Melanocyte of skin (primary cell): Measurements from ENCODE around the gene DAD1. TPM values are rescaled to one million over a fixed set of nuclear protein-coding genes. Genes with fewer than 3 reads are reported as not detected.

Experiments used
- small RNA-seq, 2 donors: library from RNA; depleted of rRNA; stranded (forward); fragments of <200 nt; gene quantifications; one replicate each; pipeline ENCODE3, GENCODE V24; 2012
- total RNA-seq, 2 donors: library from RNA; depleted of rRNA; stranded (reverse); fragments of >200 nt; gene quantifications; 2 replicates each; pipeline ENCODE4 v1.2.3, GENCODE V29; 2012

Gene DAD1
- total RNA-seq = 100 to 1,000 TPM; 312 to 322 TPM

DNA sequence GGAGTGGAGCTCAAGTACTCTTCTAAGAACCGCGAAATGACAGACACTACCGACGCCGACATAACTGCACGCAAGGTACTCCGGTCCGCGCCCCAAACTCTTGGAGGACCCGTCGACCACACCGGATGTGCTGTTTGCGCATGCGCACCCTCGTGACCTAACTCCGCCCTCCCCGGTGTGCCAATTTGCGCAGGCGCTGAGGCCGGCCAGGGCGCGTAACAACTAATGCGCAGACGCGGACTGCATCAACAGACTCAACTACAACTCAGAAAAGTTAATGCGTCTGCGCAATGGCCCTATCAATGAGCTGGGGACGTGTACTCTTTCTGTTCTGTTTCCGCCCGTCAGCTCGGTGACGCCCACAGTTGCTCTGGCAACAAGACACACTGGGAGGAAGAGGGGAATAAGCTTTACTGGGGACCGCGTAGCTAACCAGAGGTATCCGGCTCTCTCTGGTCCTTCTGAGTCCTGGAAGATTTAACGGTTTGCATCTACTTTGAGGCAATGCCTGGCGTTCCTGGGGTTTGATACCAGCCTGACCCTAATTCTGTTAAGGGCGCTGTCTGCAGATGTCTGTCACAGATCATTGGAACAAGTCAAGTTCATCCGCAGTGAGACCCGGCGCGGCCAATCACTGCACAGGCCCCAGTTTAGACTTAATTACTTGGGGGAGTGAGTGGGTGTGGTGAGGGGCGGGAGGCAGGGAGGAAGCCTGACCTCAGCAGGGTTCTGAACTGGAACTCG lies at the start of gene DAD1:
Gene DAD1 (minus strand): TSS at position 129 of the 744 bp plus-strand sequence. CDS start 67 bp downstream, at position 62.

DNA sequence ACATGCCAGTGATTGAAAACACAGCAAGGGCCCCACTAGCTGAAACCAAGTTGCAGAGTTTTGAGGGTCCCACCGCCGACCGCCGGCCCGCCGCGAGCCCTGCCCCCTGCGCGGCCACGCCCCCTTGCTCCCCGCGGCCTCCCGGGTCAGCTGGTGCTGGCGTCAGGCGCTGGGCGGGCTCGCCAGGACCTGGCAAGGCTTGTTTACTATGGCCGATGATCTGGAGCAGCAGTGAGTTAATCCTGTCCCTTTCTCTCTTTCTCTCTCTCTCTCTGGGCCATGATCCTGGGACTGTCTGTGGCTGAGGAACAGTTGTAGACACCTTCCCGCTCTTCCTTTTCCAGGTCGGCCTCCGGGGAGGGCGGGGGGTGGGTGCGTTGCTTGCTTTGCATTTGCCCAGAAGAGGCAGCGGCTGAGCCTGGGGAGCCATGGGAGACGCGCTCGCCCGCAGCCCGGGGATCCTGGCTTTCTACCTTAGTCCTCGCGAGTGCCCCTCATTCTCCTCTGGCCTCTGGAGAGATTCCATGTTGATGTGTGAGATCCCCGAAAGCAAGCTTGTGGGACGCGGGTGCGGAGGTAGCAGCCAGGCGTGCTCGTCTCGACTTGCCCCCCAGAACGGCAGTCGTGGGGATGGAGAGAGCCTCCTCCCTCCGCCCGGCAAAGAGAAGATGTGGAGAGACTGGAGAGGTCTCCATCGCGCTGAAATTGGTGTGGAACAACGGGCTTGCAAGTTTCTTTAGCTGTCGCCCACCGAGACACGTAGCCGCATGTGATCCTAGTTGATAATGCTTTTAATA lies 9.3 kb upstream of the DAD1 start, which contains the start of gene ABHD4:
Gene ABHD4 (plus strand): TSS at position 202 of the 797 bp plus-strand sequence. CDS start 7 bp downstream, at position 209.

Small RNAs within 50 kb of the gene (small RNA-seq; reads per million reads assigned to genes)
- gene TRAJ1 = 0 reads per million in 2 donors
- gene TRAJ10 = 0 reads per million in 2 donors
- gene TRAJ11 = 0 reads per million in 2 donors
- gene TRAJ12 = 0 reads per million in 2 donors
- 0 reads per million in 2 donors for gene TRAJ13
- gene TRAJ14 = 0 reads per million in 2 donors
- gene TRAJ16 = 0 reads per million in 2 donors
- 0 reads per million in 2 donors for gene TRAJ17
- 0 reads per million in 2 donors for gene TRAJ18
- gene TRAJ19 = 0 reads per million in 2 donors
- 0 reads per million in 2 donors for gene TRAJ2
- gene TRAJ20 = 0 reads per million in 2 donors
- 0 reads per million in 2 donors for gene TRAJ21
- 0 reads per million in 2 donors for gene TRAJ22
- 0 reads per million in 2 donors for gene TRAJ23
- gene TRAJ24 = 0 reads per million in 2 donors
- gene TRAJ25 = 0 reads per million in 2 donors
- gene TRAJ26 = 0 reads per million in 2 donors
- gene TRAJ27 = 0 reads per million in 2 donors
- 0 reads per million in 2 donors for gene TRAJ28
- 0 reads per million in 2 donors for gene TRAJ3
- gene TRAJ4 = 0 reads per million in 2 donors
- 0 reads per million in 2 donors for gene TRAJ5
- 0 reads per million in 2 donors for gene TRAJ6
- 0 reads per million in 2 donors for gene TRAJ7
- gene TRAJ8 = 0 reads per million in 2 donors
- gene TRAJ9 = 0 reads per million in 2 donors

Other genes with a start within 250 kb of the DAD1 start
- gene ABHD4, start 9.1 kb upstream of the DAD1 start, total RNA-seq = 10 to 100 TPM; 13.3 to 25.1 TPM
- under 1 TPM in 1 of 2 donors, not detected in 1; under 0.01 TPM for gene OR6J1, start 55.1 kb upstream of the DAD1 start, total RNA-seq
- 10 to 100 TPM; 60.9 to 73.9 TPM for gene OXA1L, start 177.5 kb upstream of the DAD1 start, total RNA-seq
- 1 to 10 TPM in 1 of 2 donors, under 1 TPM in 1; 0.34 to 1.7 TPM for gene SLC7A7, start 226.2 kb upstream of the DAD1 start, total RNA-seq
- gene MRPL52, start 240.7 kb upstream of the DAD1 start, total RNA-seq = 10 to 100 TPM; 35.1 to 38.3 TPM
- 100 to 1,000 TPM; 336 to 370 TPM for gene MMP14, start 247.4 kb upstream of the DAD1 start, total RNA-seq